HG03460 (cell line): ENCODE results near the gene THADA.

Experiments
- ATAC-seq: cut with Tn5 transposase; IDR thresholded peaks from one replicate; pipeline ENCODE4 v1.9.1; 2021; ENCODE audit not compliant: unreplicated experiment

THADA gene

DNA sequence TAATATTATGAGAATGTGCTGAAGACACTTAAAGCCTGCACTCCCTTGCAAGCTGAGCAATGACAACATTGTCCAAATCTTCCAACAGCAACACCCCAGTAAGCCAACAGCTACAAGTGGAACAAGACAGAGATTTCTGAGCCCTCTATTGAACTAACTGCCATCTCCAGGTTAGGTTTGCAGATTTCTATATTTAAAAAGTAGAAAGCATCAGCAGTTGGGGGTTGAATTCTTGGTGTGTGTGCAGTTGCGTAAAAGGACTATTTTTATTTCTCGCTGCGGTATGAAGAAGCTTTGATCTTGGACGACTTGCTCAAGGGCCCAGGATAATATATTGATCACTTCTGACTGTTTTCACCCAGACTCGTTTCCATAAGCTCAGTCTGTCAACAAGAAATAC, 263.2 kb downstream of the THADA start:
- no peak for ATAC-seq

GRCh38 chr2:43331422-43331821, 264.4 kb downstream of the THADA start:
- no peak for ATAC-seq

GRCh38 chr2:43329637-43330036, 266.2 kb downstream of the THADA start:
- ATAC-seq = no peak

- ATAC-seq = no peak
These were observed 267.0 kb downstream of the THADA start for GRCh38 chr2:43328832-43329231.

GRCh38 chr2:43328133-43328532, 267.7 kb downstream of the THADA start:
- ATAC-seq = no peak

GRCh38 chr2:43327119-43327518, 268.7 kb downstream of the THADA start:
- no peak for ATAC-seq

DNA sequence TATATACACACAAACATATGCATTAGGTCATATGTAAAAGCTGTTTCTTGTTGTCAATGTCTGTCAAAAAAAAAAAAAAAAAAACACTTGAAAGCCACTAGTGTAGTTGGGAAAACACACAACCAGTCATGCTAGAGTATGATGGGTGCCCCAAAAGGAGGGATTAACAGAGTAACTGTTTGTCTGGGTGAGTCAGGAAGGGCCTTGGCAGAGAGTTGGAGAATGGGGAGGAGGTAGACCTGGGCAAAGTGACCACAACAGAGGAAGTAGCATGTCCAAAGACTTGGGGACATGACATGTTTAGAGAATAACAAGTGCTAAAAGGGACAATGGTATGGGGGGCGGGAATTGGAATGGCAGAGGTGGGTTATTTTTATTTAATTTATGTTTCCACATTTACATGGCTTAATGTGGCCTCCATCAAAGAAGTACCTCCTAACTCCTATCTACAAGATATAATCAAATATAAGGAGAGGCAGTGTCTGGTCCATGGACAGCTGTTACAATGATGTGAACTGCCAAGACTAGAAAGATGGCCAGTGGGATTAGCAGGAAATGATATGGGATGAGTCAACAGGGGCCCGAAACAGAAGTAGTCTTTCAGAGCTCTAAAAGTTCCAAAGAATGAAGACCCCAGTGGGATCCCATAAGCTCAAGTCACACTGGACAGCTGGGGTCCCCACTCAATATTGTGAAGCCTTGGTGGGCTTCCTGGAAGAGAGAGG, 269.6 kb downstream of the THADA start:
- ATAC-seq = no peak

- no peak for ATAC-seq
These were observed 270.6 kb downstream of the THADA start for GRCh38 chr2:43325107-43325811.

- no peak for ATAC-seq
These were observed 271.4 kb downstream of the THADA start for GRCh38 chr2:43324259-43325106.

DNA sequence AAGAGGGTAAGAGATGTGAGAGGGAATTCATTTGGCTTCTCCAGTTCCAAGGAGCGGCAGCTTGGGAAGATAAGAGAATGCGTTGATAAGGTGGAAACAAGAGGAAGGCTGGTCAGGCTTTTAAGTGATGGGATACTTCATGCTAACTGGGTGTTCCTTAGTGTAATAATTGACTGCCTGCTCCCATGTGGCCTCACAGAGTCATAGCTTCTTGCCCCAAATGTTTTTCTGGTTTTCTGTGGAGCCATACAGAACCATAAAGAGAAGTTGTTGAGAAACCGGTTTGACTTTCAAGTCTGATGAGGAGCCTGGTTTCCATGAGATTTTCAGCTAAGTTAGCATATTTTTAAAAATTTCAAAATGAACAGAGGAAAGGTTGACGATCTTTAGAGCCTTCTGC, 272.0 kb downstream of the THADA start:
- no peak for ATAC-seq

- ATAC-seq = no peak
These were observed 274.4 kb downstream of the THADA start for GRCh38 chr2:43321446-43321845.

DNA sequence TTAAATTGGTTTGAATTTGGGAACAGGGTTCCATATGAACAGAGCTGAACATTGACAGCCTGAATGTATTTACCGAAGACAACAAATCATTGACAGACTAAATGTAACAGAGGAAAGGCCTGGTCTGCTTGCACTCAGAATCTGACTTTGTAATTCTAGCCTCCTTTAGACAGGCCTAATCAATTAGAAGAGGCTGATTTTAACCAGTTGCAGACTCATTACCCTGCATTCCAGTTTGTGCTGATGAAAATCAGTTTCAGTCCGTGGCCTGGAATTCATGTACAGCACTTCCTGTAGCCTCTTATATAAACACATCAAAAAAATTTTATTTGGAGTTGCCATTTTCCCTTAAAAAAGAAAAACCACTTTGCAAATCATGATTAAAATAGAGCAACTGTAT, 276.3 kb downstream of the THADA start:
- no peak for ATAC-seq

DNA sequence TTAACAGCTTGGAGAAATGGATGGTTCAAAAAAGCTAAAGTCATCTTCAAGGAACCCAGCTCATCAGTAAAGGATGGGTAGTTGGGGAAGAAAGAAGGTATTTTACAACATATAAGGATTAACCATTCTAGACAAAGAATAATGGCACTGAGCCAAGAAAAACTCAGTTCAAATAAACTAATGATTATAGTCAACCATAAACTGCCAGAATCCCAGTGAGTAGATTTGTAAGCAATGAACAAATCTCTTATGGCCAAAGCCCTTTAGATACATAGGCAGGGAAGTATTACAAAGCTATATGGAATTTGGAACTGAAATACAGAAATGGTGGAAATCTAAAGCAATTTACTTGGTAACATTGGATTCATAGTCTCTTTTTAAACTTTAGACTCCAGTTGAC, 277.0 kb downstream of the THADA start:
- no peak for ATAC-seq

DNA sequence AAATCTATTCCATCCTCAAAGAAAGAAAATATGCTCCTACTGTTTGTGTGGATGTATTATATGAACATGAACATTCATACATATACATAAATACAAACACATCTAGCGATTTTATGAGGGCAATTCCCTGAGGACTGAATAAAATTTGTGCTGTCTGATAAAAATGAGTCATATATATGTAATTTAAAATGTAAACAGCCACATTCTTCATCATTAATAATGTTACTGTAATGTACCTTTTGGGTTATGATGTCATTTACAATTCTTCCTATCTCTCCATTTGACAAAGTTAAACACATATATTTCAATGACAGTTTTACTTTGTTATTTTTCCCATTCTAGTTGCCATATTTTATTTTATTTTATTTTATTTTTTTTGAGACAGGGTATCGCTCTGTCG, 278.2 kb downstream of the THADA start:
- no peak for ATAC-seq

DNA sequence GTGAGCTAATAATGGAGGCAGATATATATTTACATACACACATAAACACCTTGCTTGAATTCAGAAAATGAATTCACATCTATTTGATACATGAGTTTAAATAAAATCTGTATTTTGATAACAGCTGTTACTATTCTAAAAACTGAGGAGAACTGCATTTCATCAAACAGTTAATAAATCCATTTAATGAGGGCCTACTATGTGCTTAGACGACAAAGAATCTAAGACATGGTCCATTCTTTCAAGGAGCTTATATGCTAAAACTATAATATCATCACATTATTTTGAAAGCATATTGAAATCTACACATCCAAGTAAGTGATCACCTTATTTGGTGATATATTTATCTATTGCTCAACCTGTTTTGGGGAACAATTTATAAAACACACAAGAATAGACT, 278.6 kb downstream of the THADA start:
- no peak for ATAC-seq

DNA sequence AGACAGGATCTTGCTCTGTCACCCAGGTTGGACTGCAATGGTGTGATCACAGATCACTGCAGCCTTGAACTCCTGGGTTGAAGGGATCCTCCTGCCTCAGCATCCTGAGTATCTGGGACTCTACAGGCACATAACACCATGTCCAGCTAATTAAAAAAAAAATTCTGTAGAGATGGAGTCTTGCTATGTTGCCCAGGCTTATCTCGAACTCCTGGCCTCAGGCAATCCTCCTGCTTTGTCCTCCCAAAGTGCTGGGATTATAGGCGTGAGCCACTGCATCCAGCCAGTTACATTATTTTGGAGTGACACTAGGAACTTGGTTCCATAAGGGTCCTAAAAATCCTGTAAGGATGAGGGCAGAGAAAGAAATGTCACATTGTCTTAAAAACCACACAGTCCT, 280.4 kb downstream of the THADA start:
- no peak for ATAC-seq

DNA sequence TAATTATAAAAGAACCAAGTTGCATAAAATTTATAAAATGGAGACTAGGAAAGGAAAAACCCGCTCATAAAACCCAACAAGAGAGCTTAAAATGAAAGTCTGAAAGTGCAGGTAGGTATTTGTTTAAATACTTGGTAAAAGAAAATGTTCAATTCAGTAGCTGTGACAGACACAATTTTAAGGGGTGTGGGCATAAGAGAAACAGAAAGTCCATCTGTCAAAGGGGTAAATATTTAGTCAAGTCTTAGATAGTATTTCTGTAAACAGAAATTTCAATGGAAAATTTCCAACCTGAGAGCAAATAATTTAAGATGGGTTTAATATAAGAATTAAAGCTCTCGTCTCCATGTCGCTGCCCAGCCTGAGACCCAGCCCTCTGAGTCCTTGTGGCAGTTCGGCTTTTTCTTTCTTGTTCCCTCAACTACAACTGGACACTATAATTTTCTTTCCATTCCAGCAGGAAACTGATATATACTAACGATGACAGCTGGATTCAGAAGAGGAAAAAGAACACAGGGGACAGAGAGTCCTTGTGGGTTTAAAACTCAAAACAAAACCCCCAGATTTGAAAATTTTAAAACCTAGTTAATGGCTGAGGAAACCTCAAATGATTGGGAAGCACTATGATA, 281.4 kb downstream of the THADA start:
- no peak for ATAC-seq

DNA sequence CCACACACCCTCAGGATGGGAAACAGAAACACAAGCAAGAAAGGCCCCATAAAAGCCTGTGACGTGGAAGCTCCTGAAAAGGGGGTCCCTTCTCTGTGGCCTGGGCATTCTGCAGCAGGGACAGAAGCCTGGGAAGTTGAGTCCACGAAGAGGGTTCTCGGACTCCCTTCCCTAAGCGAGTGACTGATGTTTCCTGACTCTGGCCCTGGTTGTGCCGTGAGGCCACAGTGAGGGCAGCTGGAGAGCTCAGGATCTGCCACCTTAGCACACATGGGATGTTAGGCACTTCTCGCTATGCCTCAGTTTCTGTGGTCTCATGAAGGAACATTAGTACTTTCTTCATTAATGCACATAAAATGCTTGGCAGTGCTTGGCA, 282.2 kb downstream of the THADA start:
- no peak for ATAC-seq

- ATAC-seq = no peak
These were observed 282.8 kb downstream of the THADA start for GRCh38 chr2:43312755-43313641.

GRCh38 chr2:43311276-43311675, 284.6 kb downstream of the THADA start:
- ATAC-seq = no peak
